GM18867 (cell line): ENCODE data around the gene DAPK2.

Experiments used
- ATAC-seq: cut with Tn5 transposase; IDR thresholded peaks from one replicate; pipeline ENCODE4 v1.9.1; 2021; ENCODE audit warnings: mild to moderate bottlenecking, moderate library complexity; ENCODE audit not compliant: unreplicated experiment

DAPK2 gene

DNA sequence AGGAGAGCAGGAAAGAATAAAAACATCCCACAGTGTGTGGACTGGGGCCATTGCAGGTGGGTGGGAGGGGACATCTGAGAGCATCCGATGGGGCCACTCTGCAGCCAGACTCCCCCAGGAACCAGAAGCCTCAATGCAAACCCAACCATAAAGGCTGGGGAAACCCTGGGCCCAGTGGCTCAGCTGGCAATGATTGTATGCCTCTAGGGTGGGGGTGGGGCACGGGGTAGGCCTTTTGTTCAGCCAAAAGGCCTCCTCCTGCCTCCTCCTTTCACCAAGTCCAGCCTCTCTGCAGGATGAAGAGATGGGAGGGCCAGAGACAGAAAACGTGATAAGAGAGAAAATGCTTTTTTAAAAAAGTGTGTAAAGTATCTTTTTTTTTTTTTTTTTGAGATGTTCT lies 167.1 kb downstream of the DAPK2 start:
- no peak for ATAC-seq

DNA sequence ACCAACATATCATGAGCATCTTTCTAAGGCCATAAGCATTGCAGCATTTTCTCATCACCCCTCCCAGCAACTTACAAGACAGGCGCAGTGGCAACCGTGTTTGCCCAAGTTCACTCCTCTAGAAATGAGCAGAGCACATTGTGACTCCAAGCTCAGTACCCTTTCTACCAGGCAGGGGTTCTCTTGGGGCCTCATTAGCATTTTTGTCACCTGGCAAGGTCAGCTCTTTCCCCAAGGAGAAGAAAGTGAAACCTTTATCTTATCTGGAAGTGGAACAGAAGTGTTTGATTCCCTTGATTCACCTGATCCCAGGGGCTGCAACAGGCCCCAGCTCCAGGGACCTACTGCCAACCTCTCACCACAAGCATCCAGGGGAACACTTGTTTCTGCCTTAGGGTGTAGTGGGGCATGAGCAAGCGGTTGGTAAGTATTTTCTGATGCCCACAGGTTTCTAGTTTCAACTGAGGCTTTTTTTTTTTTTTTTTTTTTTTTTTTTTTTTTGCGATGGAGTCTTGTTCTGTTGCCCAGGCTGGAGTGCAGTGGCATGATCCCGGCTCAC lies 168.5 kb downstream of the DAPK2 start:
- no peak for ATAC-seq

DNA sequence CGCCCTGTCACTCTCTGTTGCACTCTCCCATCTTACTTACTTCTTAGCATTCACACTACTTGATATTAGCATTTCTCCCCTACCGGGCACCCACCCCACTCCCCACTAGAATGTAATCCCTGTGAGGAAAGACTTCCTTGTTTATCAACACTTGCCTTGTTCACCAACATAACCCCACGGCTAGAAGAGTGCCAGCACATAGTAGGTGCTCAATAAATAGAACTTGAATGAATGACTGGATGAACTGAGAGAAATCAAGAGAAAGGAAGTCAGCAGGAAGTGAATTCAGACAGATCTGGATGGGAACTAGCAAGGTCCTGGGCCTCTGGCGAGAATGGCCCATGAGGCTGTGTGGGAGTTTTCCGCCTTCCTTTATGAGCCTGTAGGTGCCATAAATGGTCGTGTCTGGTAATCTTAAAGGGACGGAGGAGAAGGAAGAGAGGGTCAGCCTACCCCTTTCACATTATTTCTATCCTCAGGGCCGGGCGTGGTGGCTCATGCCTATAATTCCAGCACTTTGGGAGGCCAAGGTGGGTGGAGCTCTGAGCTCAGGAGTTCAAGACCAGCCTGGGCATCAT lies 170.1 kb downstream of the DAPK2 start:
- no peak for ATAC-seq

GRCh38 chr15:63874616-63875015 lies 171.7 kb downstream of the DAPK2 start:
- ATAC-seq = no peak

DNA sequence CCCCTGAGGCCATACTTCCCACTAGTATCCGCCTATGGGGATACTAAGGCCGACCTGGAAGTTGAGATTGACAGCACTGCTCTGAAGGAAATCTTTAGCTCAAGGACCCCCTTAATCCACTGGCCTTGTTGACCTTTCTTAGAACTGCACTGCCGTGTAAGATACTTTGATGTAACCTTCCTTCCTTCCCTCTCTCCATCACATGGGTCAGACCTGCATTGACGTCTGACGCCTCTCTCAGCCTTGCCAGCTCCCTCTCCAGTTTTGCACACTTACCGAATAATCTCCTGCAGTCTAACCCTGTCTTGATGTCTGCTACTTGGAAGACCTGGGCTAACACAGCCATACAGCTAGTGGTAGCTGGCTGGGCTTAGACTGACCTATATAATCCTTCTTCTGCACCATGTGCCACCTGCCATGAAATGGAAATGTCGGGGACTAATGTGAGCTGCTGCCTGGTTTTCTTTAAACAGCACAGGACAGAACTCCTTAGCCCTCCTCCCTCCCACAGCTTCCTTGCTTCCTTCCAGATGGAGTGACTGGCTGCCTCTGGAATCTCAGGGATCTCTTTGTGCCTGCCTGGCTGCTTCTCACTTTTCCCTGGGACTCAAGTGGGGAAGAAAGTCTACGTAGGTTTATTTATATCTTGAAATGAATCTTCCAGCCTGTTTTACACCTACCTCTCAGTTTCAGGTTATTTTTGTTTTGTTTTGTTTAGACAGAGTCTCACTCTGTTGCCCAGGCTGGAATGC lies 173.3 kb downstream of the DAPK2 start:
- no peak for ATAC-seq

GRCh38 chr15:63870487-63871209 lies 175.6 kb downstream of the DAPK2 start:
- ATAC-seq = no peak

DNA sequence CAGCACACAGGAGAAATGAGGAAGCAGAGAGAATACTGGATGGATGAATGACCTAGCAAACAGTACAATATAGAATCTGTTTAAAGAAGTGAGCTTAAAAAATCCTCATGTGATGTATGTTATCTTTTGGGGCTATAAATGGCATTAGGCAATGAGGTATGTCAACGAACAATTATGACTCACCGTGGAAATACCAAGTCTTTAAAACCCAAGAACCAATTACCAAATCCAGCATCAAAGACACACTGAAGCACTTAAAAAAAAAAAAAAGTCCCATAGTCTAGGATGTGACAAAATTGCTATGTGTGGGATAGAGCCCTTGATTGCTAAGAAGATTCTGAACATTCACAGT lies 176.3 kb downstream of the DAPK2 start:
- no peak for ATAC-seq

DNA sequence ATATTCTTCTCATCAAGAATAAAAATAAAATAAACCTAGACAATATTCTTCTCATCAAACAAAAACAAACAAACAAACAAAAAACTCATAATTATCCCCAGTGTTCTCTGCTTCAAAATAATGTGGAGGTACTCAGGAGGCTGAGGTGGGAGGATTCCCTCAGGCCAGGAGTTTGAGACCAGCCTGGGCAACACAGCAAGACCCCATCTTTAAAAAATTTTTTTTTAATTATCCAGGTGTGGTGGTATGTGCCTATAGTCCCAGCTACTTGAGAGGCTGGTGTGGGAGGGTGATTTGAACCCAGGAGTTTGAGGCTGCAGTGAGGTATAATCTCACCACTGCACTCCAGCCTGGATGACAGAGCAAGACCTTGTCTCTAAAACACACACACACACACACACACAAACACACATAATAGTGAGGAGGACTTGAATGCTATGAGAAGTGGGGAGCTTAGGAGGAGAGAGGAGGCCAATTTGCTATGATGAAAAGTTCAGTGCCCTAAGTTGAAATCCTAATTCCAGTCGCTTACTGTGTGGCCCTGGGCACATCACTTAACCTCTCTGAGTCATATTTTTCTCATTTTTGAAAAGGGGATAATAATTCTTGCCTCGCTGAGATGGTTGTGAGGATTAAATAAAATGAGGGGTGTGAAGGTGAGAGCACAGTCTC lies 176.8 kb downstream of the DAPK2 start:
- ATAC-seq = no peak

DNA sequence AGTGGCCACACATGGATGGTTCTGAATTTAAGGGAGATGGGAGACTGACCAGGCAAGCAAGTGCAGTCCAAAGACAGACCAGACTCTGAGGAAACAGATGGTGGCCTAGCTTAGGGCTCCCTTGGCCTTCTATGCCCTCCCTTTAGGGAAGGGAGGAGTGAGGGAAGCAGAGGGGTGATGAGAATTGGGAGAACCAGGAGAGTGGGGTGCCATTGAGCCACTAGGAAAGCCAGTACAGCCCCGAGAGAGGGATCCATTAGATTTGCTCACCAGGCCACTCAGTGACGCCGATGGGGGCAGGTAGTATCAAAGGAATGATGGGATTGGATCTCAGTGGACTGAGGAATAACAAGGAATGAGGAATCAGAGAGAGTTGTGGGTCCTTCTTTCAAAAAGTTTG lies 182.1 kb downstream of the DAPK2 start:
- no peak for ATAC-seq

- no peak for ATAC-seq
Observed at GRCh38 chr15:63861946-63862517, 184.3 kb downstream of the DAPK2 start.

DNA sequence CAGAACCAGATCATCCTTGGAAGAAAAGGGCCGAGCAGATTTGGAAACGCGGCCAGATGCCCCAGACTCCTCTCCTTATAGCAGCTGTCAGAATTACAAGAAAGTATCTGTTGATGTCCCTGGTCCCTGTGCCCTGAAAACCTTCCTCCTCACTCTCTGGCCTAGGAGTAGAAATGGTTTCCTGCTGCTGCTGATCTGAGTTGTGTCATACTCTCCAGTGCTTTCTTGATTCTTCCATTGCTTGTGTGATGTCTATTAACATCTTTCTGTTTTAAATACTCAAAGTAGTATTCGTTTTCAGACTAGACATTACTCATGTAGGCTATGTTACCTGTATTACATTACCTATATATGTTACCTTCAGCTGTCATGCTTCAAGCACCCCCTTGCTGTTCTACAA lies 185.7 kb downstream of the DAPK2 start:
- no peak for ATAC-seq

DNA sequence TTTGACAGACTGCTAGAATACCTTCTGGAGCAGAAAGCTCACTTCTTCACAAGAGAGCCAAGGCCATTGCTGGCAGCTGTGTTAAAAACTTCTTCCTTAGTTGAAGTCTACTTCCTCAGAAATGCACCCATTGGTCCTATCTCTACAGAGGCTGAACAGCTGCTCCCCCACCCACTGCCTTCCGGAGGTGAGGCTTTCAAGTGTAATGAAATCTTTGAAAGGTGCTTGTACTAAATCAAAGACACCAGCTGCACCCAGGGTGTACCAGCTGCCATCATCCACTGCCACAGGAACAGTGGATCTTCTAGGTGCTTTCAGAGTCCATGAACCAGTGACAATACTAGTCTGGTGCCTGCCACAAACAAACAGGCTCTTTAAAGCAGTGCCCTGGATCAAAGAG lies 186.1 kb downstream of the DAPK2 start:
- ATAC-seq = no peak

- no peak for ATAC-seq
Observed at GRCh38 chr15:63858881-63859280, 187.4 kb downstream of the DAPK2 start.

DNA sequence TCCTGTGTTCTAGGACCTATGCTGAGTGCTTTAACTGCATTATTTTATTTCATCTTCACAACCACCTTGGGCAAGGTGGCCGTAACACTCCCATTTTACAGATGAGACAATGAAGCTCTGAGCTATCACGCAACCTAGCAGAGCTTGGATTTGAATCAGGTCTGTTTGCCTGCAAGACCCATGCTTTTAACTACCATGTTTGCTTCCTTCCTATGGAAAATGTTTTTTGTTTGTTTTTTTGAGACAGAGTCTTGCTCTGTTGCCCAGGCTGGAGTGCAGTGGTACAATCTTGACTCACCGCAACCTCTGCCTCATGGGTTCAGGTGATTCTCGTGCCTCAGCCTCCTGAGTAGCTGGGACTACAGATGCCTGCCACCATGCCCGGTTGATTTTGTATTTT lies 187.8 kb downstream of the DAPK2 start:
- ATAC-seq = no peak

- ATAC-seq = no peak
Observed at GRCh38 chr15:63857461-63857856, 188.8 kb downstream of the DAPK2 start.
